Measurements from ENCODE around the gene GIMAP8. TPM values are rescaled to one million over a fixed set of nuclear protein-coding genes. Genes with fewer than 3 reads are reported as not detected.

Gene GIMAP8
- 10 to 100 TPM; 10.2 to 13.7 TPM for total RNA-seq

GRCh38 chr7:150450491-150451001, at the start of gene GIMAP8:
TSS of gene GIMAP8 (plus strand) at chr7:150450630. CDS start at chr7:150466699, 16,069 bp downstream.
- DNase-seq (ENCODE audit: low spot score): peak; percentile 70
- peaks cover 60 to 66% of the 10 kb centered on the region in 2 donors for H3K4me1 Mint-ChIP-seq (ENCODE audit: low read depth in 2 of 2)
- peaks cover 6% of the 10 kb centered on the region for H3K9me3 Mint-ChIP-seq
- H3K36me3 Mint-ChIP-seq: peaks cover 16% of the 10 kb centered on the region
- peak within 1 kb of the TSS; percentile 98 for H3K4me3 Mint-ChIP-seq
- no peaks in the 10 kb centered on the region for H3K27me3 Mint-ChIP-seq
- H3K27ac Mint-ChIP-seq: peak within 1 kb of the TSS; percentile 91 to 96
- peak; percentile 68 to 74 for ATAC-seq

GRCh38 chr7:150400788-150401423, 49.5 kb upstream of the GIMAP8 start:
- Mint-ChIP-seq H3K27me3 (no peaks in the 10 kb centered on the region), H3K4me3 (no peak overlapping the region), H3K27ac (peak overlapping the region in 1 of 2 donors; percentile 45), H3K4me1 (ENCODE audit: low read depth in 2 of 2) (peaks cover 11 to 14% of the 10 kb centered on the region in 2 donors), H3K9me3 (no peaks in the 10 kb centered on the region), H3K36me3 (no peaks in the 10 kb centered on the region)
- DNase-seq (ENCODE audit: low spot score): no peak
- no peak for ATAC-seq

DNA sequence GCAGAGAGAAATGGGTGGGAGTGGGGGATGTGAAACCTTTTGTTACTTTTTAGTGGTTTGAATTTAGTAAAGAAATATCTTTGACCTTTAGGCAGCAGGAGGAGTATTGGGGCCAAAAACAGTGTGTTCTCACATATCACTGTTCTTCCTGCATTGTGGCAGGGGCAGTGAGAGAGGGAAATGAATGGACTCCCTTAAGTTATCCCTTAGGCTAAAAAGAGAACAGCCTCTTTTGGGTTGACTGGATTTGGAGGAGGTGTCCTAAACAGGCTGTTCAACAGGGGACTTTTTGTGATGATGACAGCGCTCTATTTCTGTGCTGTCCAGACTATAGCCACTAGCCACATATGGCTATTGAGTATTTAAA, 49.0 kb upstream of the GIMAP8 start:
- Mint-ChIP-seq H3K27ac (no peak overlapping the region), H3K4me1 (ENCODE audit: low read depth in 2 of 2) (peaks cover 16 to 19% of the 10 kb centered on the region in 2 donors), H3K27me3 (no peaks in the 10 kb centered on the region), H3K4me3 (no peak overlapping the region), H3K9me3 (no peaks in the 10 kb centered on the region), H3K36me3 (no peaks in the 10 kb centered on the region)
- no peak for ATAC-seq
- DNase-seq (ENCODE audit: low spot score): peak; percentile 41

GRCh38 chr7:150401861-150402631, 48.4 kb upstream of the GIMAP8 start:
- peaks cover 21 to 26% of the 10 kb centered on the region in 2 donors for H3K4me1 Mint-ChIP-seq (ENCODE audit: low read depth in 2 of 2)
- no peaks in the 10 kb centered on the region for H3K27me3 Mint-ChIP-seq
- peak overlapping the region; percentile 40 to 50 for H3K27ac Mint-ChIP-seq
- ATAC-seq (no peak), DNase-seq (ENCODE audit: low spot score) (peak; percentile 50)
- H3K9me3 Mint-ChIP-seq: no peaks in the 10 kb centered on the region
- peaks cover 2% of the 10 kb centered on the region for H3K36me3 Mint-ChIP-seq
- H3K4me3 Mint-ChIP-seq: peak overlapping the region; percentile 36

DNA sequence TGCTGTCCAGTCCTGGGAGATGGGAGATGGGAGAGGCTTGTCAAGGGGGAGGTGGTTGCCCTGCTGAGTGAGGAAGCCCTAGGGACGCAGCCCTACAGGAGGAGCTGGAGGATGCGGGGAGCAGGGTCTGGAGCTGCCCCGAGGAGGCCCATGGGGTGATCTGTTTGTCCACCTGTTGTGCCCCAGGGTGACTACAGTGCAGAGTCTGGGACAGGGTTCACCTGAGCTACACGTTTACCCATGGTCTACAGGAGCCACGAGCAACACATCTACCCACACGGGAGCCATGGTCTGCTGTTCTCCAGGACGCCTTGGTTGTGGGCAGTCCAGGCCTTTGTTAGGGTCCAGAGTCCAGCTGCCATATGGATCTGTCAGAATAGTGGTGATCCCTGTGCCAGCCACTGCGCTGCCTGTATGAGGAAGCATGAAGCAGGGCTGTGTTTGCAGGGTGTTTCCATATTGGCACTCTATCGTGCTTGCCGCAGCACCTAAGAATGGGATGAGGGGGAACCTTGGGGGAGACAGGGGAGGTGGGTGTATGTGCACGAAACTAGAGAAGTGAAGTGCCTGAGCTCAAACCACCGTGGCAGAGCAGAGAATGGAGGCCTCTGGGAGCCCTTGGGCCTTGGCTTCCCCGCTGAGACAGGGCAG, 47.6 kb upstream of the GIMAP8 start:
- DNase-seq (ENCODE audit: low spot score): peak; percentile 23
- no peak for ATAC-seq
- peaks cover 5% of the 10 kb centered on the region for H3K36me3 Mint-ChIP-seq
- no peaks in the 10 kb centered on the region for H3K27me3 Mint-ChIP-seq
- H3K27ac Mint-ChIP-seq: peak overlapping the region; percentile 40 to 50
- H3K4me3 Mint-ChIP-seq: peak overlapping the region; percentile 36
- H3K4me1 Mint-ChIP-seq (ENCODE audit: low read depth in 2 of 2): peaks cover 23 to 29% of the 10 kb centered on the region in 2 donors
- no peaks in the 10 kb centered on the region for H3K9me3 Mint-ChIP-seq

DNA sequence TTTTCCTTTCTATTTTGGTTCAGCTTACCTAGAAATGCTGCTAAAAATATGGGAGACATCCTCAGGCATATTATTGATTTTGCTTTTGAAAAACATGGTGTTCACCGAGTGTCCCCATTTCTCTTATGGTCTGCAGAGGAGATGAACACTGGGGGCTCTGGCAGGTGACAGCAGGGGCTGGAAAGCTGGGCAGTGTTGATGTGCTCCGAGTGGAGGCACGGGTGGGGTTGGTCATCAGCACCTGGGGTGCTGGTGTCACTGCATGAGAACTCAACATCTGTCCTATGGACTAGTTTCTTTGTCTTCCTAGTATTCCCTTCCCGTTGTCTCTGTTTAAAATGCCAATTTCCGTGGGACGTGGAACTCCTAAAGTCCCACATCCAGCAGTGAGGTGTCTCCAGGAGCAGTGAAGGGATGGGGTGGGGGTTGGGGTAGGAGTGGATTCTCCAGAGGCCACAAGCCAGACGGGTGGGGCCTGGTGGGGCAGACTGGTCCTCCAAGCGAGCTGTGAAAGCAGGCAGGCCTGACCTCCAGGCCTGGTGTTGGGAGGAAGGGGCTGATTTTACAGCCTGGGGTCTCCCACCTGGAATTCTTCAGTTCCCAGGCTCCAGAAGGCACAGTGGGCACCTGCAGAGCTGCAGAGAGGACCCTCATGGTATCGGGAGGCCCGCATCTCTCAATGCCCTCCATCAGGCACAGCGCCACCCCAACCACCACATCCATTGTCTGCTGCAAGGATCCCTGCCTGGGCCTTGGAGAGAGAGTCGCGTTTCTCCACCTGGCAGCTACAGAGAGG, 46.9 kb upstream of the GIMAP8 start:
- H3K27ac Mint-ChIP-seq: peak overlapping the region; percentile 81 to 86
- DNase-seq (ENCODE audit: low spot score) (peak; percentile 37), ATAC-seq (no peak)
- no peaks in the 10 kb centered on the region for H3K9me3 Mint-ChIP-seq
- H3K4me1 Mint-ChIP-seq (ENCODE audit: low read depth in 2 of 2): peaks cover 24 to 29% of the 10 kb centered on the region in 2 donors
- peaks cover 5% of the 10 kb centered on the region for H3K36me3 Mint-ChIP-seq
- H3K4me3 Mint-ChIP-seq: peak overlapping the region; percentile 99
- H3K27me3 Mint-ChIP-seq: no peaks in the 10 kb centered on the region

DNA sequence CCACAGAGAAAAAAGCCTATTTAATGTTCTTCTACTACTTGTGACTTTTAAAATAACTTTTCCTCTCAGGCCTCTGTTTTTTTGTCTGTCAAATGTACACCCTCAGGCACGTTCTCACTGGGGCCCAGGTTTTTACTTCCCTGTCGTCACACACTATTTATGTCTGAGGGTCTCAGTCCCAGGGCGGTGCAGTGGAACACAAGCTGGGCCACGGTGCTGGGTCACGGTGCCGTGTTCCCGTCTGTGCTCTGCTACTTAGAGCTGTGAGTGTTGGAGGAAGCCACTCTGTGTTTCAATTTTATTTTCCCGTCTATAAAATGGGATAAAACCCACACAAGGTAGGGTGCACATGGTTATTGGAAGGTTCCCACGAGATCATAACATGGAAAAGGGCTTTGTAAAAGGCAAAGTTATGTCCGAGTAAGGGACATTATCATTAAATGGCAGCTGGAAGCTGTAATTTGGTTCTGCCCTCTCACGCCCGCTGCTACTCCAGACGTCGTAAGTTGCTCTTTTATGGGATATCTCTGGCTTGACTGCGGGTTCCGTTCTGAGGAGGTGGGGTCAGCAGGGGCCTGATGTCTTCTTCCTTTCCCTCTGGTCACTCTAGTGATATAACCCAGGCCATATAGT, 46.1 kb upstream of the GIMAP8 start:
- Mint-ChIP-seq H3K27me3 (no peaks in the 10 kb centered on the region), H3K27ac (peak overlapping the region; percentile 81 to 86), H3K4me1 (ENCODE audit: low read depth in 2 of 2) (peaks cover 27 to 29% of the 10 kb centered on the region in 2 donors), H3K9me3 (no peaks in the 10 kb centered on the region), H3K4me3 (peak overlapping the region; percentile 99), H3K36me3 (peaks cover 5% of the 10 kb centered on the region)
- ATAC-seq (no peak), DNase-seq (ENCODE audit: low spot score) (peak; percentile 55)

GRCh38 chr7:150404805-150405583, 45.4 kb upstream of the GIMAP8 start:
- H3K27ac Mint-ChIP-seq: peak overlapping the region; percentile 81 to 86
- H3K9me3 Mint-ChIP-seq: no peaks in the 10 kb centered on the region
- H3K4me3 Mint-ChIP-seq: peak overlapping the region; percentile 99
- peaks cover 5% of the 10 kb centered on the region for H3K36me3 Mint-ChIP-seq
- no peaks in the 10 kb centered on the region for H3K27me3 Mint-ChIP-seq
- peak; percentile 91 to 93 for ATAC-seq
- peaks cover 27 to 29% of the 10 kb centered on the region in 2 donors for H3K4me1 Mint-ChIP-seq (ENCODE audit: low read depth in 2 of 2)
- peak; percentile 91 for DNase-seq (ENCODE audit: low spot score)

DNA sequence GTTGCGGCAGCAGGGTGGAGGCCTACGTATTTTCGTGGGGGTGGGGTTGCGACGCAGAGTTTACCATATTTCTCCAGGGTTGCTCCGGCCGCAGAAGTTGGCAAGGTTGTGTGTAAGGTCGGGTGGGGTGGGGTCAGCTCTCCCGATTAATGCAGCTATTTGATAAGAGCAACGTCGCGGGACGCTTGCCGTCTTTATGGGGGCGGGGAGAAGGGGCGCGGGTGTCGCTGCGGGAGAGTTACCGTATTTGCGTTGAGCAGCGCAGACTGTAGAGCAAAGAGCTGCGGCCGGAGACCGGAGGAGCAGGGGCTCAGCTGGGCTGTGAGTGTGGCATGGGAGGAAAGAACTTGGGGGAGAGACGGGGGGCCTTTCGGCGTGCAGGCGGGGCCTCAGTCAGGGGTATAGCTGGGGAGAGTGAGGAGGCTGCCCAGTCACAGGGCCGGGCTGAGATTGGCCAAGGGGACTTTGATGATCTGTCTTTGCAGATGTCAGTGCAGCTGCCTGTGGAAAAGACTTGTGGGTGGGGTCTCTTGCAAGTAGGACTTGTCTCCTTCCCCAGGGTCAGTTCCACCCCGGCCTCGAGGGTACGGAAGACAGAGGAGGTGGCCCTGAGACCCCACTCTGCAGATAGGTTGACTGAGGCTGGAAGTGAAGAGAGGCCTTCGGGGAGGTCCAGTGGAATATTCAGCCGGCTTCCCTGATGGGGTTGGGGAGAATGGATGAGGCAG, 44.7 kb upstream of the GIMAP8 start:
- Mint-ChIP-seq H3K9me3 (no peaks in the 10 kb centered on the region), H3K36me3 (peaks cover 5% of the 10 kb centered on the region), H3K4me1 (ENCODE audit: low read depth in 2 of 2) (peaks cover 27 to 29% of the 10 kb centered on the region in 2 donors), H3K4me3 (peak overlapping the region; percentile 99), H3K27ac (peak overlapping the region; percentile 81 to 86), H3K27me3 (no peaks in the 10 kb centered on the region)
- peak; percentile 39 to 40 for ATAC-seq
- DNase-seq (ENCODE audit: low spot score): peak; percentile 67

DNA sequence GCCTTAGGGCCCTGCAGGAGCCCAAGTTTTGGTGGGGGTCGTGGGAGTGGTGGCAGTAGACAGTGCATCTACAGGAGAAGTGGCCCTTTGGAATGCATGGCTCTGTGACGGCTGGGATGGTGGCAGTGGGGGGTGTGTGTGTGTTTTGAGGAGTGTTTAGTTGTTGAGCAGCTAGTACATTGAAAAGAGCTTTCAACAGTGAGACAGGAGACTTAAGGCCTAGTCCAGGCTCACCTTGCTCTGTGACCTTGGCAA, 44.2 kb upstream of the GIMAP8 start:
- ATAC-seq (no peak), DNase-seq (ENCODE audit: low spot score) (peak; percentile 26)
- Mint-ChIP-seq H3K4me3 (peak overlapping the region; percentile 99), H3K36me3 (peaks cover 5% of the 10 kb centered on the region), H3K9me3 (no peaks in the 10 kb centered on the region), H3K4me1 (ENCODE audit: low read depth in 2 of 2) (peaks cover 27 to 29% of the 10 kb centered on the region in 2 donors), H3K27ac (peak overlapping the region; percentile 81 to 86), H3K27me3 (no peaks in the 10 kb centered on the region)

GRCh38 chr7:150406567-150407421, 43.6 kb upstream of the GIMAP8 start:
- Mint-ChIP-seq H3K27ac (peak overlapping the region; percentile 81 to 86), H3K4me3 (peak overlapping the region; percentile 99), H3K36me3 (peaks cover 5% of the 10 kb centered on the region), H3K4me1 (ENCODE audit: low read depth in 2 of 2) (peaks cover 27 to 29% of the 10 kb centered on the region in 2 donors), H3K9me3 (no peaks in the 10 kb centered on the region), H3K27me3 (no peaks in the 10 kb centered on the region)
- DNase-seq (ENCODE audit: low spot score) (peak; percentile 58), ATAC-seq (peak; percentile 46 to 58)
